Chondrocyte (in vitro differentiated cells): ENCODE results near the gene ZNF521. TPM values are rescaled to one million over a fixed set of nuclear protein-coding genes. Genes with fewer than 3 reads are reported as not detected.
A peak's percentile ranks its signal among the peaks of the same experiment; 100 is the strongest.

ENCODE experiments used
- DNase-seq: peaks from one replicate; pipeline ENCODE4 v3.0.0; 2021; ENCODE audit warnings: mixed read lengths, low spot score
- H3K27ac Mint-ChIP-seq: one replicate; pipeline ENCODE4 v1.8.0; 2021; ENCODE audit warnings: mild to moderate bottlenecking, moderate library complexity, mixed read lengths; ENCODE audit not compliant: unreplicated experiment
- H3K27me3 Mint-ChIP-seq: 2 replicates; pipeline ENCODE4 v1.8.0; 2021; ENCODE audit warnings: low read depth, mixed read lengths
- H3K36me3 Mint-ChIP-seq: 2 replicates; pipeline ENCODE4 v1.8.0; 2021; ENCODE audit warnings: low read depth, mixed read lengths
- H3K4me1 Mint-ChIP-seq: 2 replicates; pipeline ENCODE4 v1.8.0; 2021; ENCODE audit warnings: low read depth, mild to moderate bottlenecking, mixed read lengths
- H3K4me3 Mint-ChIP-seq: one replicate; pipeline ENCODE4 v1.8.0; 2021; ENCODE audit warnings: mild to moderate bottlenecking, moderate library complexity, mixed read lengths; ENCODE audit not compliant: unreplicated experiment
- H3K9me3 Mint-ChIP-seq: 2 replicates; pipeline ENCODE4 v1.8.0; 2021; ENCODE audit warnings: low read depth, mixed read lengths
- CTCF ChIP-seq: fragments of 200-600 bp; sonication (generic); IDR thresholded peaks from 2 replicates; pipeline ENCODE4 v1.5.0; 2021; ENCODE audit warnings: antibody characterized with exemption, mild to moderate bottlenecking, moderate library complexity
- total RNA-seq: library from RNA; stranded (reverse); gene quantifications from 3 replicates; pipeline ENCODE4 v1.2.1, GENCODE V29; 2021

Gene ZNF521
- total RNA-seq, 1 donor from 2014 or later = 29.7 TPM

- peak overlapping the region; percentile 78 for H3K27ac Mint-ChIP-seq
- no peaks in the 10 kb centered on the region for H3K27me3 Mint-ChIP-seq
- no peaks in the 10 kb centered on the region for H3K9me3 Mint-ChIP-seq
- no peak overlapping the region for H3K4me3 Mint-ChIP-seq
- peaks cover 31% of the 10 kb centered on the region for H3K4me1 Mint-ChIP-seq
- no peak for DNase-seq
- H3K36me3 Mint-ChIP-seq = no peaks in the 10 kb centered on the region
- TF ChIP-seq CTCF = no peak
These were observed 45.3 kb downstream of the ZNF521 start for GRCh38 chr18:25306671-25307070.

- no peak for DNase-seq
- Mint-ChIP-seq H3K9me3 (no peaks in the 10 kb centered on the region), H3K27ac (no peak overlapping the region), H3K4me3 (no peak overlapping the region), H3K4me1 (peaks cover 21% of the 10 kb centered on the region), H3K36me3 (no peaks in the 10 kb centered on the region), H3K27me3 (no peaks in the 10 kb centered on the region)
- no peak for TF ChIP-seq CTCF
These were observed 46.4 kb downstream of the ZNF521 start for GRCh38 chr18:25305584-25305983.

- TF ChIP-seq CTCF = no peak
- Mint-ChIP-seq H3K9me3 (no peaks in the 10 kb centered on the region), H3K4me1 (peaks cover 20% of the 10 kb centered on the region), H3K4me3 (no peak overlapping the region), H3K36me3 (no peaks in the 10 kb centered on the region), H3K27me3 (no peaks in the 10 kb centered on the region), H3K27ac (no peak overlapping the region)
- DNase-seq = no peak
These were observed 51.5 kb downstream of the ZNF521 start for GRCh38 chr18:25300492-25300891.

- Mint-ChIP-seq H3K27ac (peak overlapping the region; percentile 95), H3K27me3 (no peaks in the 10 kb centered on the region), H3K4me1 (peaks cover 19% of the 10 kb centered on the region), H3K9me3 (no peaks in the 10 kb centered on the region), H3K36me3 (no peaks in the 10 kb centered on the region), H3K4me3 (no peak overlapping the region)
- no peak for TF ChIP-seq CTCF
- DNase-seq = no peak
These were observed 52.3 kb downstream of the ZNF521 start for GRCh38 chr18:25299426-25300300.

GRCh38 chr18:25298853-25299274 is 53.1 kb downstream of the ZNF521 start:
- no peaks in the 10 kb centered on the region for H3K9me3 Mint-ChIP-seq
- H3K27me3 Mint-ChIP-seq = no peaks in the 10 kb centered on the region
- no peak overlapping the region for H3K4me3 Mint-ChIP-seq
- DNase-seq = no peak
- TF ChIP-seq CTCF = no peak
- peaks cover 19% of the 10 kb centered on the region for H3K4me1 Mint-ChIP-seq
- peak overlapping the region; percentile 95 for H3K27ac Mint-ChIP-seq
- H3K36me3 Mint-ChIP-seq = no peaks in the 10 kb centered on the region
